GM18502 (cell line): ENCODE results near the gene ATP6V0B.
A peak's percentile ranks its signal among the peaks of the same experiment; 100 is the strongest.

Experiments used
- ATAC-seq: cut with Tn5 transposase; IDR thresholded peaks from one replicate; pipeline ENCODE4 v1.9.1; 2021; ENCODE audit warnings: mild to moderate bottlenecking; ENCODE audit not compliant: unreplicated experiment, poor library complexity

ATP6V0B gene

GRCh38 chr1:43968348-43968948 lies 6.3 kb upstream of the ATP6V0B start:
- no peak for ATAC-seq

GRCh38 chr1:43969416-43969745 lies 5.4 kb upstream of the ATP6V0B start:
- ATAC-seq: no peak

GRCh38 chr1:43969746-43970466 lies 4.9 kb upstream of the ATP6V0B start, which contains the start of gene DPH2:
DPH2 (plus strand) TSS chr1:43970010; CDS start chr1:43970176, 166 bp downstream.
- ATAC-seq: peak; percentile 87

GRCh38 chr1:43970502-43970901 lies 4.3 kb upstream of the ATP6V0B start:
- no peak for ATAC-seq

- ATAC-seq: no peak
Measured at GRCh38 chr1:43970911-43971310, 3.8 kb upstream of the ATP6V0B start.

- ATAC-seq: no peak
Measured at GRCh38 chr1:43971336-43971980, 3.3 kb upstream of the ATP6V0B start.

GRCh38 chr1:43973981-43974442 lies 748 bp upstream of the ATP6V0B start:
- ATAC-seq: no peak

GRCh38 chr1:43975249-43975961 lies 645 bp downstream of the ATP6V0B start:
- ATAC-seq: peak; percentile 1

GRCh38 chr1:43976045-43976444 lies 1.3 kb downstream of the ATP6V0B start:
- no peak for ATAC-seq

GRCh38 chr1:43976890-43977289 lies 2.1 kb downstream of the ATP6V0B start:
- ATAC-seq: no peak

GRCh38 chr1:43977376-43978263 lies 2.9 kb downstream of the ATP6V0B start:
- ATAC-seq: no peak

GRCh38 chr1:43978264-43978550 lies 3.4 kb downstream of the ATP6V0B start:
- ATAC-seq: no peak

- no peak for ATAC-seq
Measured at GRCh38 chr1:43978551-43979260, 3.9 kb downstream of the ATP6V0B start, which contains the start of gene B4GALT2. B4GALT2 (plus strand) TSS chr1:43979210; CDS start chr1:43981161, 1,951 bp downstream.

- ATAC-seq: no peak
Measured at GRCh38 chr1:43979261-43979527, 4.4 kb downstream of the ATP6V0B start.

- ATAC-seq: no peak
Measured at GRCh38 chr1:43979528-43980254, 4.9 kb downstream of the ATP6V0B start.

- no peak for ATAC-seq
Measured at GRCh38 chr1:43980255-43981134, 5.7 kb downstream of the ATP6V0B start.

GRCh38 chr1:43981135-43981491 lies 6.4 kb downstream of the ATP6V0B start:
- no peak for ATAC-seq

GRCh38 chr1:43981636-43982035 lies 6.9 kb downstream of the ATP6V0B start:
- ATAC-seq: no peak
